GM19455 (cell line): ENCODE data around the gene MYPOP.
"Not testable (repeated sequence)": the region's sequence is repeated elsewhere in the genome, so short reads cannot be mapped to it uniquely, and the experiment has no call there.

Experiments used
- ATAC-seq: cut with Tn5 transposase; IDR thresholded peaks from one replicate; pipeline ENCODE4 v1.9.1; 2021; ENCODE audit not compliant: unreplicated experiment

Gene MYPOP

DNA sequence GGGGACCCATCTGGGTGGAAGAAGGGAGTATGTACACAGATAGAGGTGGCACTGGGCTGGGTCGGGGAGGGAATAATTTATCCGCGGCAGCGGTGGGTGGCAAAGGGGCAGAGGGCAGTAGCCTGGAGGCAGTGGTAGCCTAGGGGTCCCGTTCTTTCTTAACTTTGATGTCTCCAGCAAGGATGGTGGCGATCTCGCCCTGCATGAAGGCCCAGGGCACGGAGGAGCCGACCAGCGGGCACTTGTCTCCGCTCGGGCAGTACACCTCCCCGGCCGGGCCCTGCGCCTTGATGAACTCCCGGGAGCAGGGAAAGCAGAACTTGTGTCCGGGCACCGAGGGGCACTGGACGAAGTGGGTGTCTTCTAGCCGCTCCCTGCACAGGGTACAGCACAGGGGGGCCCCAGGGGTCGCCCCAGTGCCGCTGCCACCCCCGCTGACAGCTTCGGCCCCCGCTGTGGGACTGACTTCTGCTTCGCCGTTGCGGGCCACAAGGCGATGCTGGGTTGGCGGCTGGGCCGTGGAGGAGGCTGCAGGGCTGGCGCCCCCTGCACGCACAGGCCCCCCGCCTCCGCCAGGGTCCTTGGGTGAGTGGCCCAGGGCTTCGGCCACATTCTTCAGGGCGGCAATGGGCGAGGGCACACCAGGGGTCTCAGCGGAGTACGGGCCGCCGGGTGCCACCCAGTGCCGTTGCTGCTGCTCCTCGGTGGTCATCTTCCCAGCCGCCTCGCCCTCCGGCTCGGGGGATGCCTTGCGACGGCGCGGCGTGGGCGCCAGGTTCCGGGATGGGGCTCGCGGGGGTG is 18.3 kb downstream of the MYPOP start:
- no peak for ATAC-seq

DNA sequence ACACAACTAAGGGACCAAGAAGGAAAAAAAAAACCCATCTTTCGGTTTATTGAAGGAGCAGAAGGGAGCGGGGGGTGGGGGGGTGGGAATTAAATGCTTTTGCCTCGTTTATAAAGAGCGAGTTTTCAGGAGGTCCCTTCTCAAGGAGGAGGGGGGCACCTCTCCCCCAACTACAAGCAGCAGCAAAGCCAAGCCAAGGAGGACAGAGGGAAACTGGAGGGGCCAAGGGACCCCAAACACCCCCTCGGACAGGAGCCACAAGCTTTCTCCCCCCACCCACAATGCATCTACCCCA is 18.9 kb downstream of the MYPOP start:
- no peak for ATAC-seq

DNA sequence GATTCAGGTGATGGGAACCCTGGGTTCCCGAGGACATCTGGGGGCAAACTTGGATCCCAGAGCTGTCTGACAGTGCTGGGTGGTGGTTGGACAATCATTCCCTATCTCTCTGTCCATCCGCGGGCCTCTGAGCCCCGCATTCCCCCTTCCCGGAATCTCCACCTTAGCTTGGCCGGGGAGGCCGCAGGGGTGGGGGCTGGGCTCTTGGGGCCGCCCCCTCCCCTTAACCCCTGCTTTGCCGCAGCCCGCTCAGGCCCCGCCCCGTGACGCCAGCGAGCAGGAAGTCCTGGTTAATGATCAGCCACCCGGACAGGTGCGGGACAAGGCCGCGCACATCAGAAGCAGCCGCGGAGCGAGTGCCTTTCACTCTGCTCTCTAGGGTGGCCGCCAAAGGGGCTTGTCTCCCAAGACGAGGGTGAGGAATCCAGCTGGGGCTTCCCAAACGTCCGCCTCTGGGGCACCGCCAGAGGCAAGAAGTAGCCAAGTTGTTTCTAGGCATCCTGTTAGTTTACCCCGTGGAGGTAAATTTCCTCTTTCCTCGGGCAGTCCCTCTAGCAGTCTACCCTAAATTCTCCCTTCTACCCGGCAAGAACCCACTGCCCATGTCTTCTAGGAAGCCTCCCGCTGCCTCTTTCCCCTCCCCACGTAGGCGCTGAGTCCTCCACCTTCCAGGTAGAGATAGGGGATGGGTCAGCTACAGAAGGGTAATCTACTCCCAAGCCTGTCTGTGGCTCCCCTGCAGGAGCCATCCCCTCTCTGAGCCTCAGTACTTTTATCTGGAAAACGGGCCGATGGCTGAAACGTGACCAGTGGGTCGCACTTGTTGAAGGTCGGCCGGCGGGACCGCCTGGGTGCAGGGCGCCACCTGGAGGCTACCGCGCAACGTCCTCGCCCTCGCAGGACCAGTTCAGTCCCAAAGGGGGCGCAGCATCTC is 19.5 kb downstream of the MYPOP start:
- no peak for ATAC-seq

DNA sequence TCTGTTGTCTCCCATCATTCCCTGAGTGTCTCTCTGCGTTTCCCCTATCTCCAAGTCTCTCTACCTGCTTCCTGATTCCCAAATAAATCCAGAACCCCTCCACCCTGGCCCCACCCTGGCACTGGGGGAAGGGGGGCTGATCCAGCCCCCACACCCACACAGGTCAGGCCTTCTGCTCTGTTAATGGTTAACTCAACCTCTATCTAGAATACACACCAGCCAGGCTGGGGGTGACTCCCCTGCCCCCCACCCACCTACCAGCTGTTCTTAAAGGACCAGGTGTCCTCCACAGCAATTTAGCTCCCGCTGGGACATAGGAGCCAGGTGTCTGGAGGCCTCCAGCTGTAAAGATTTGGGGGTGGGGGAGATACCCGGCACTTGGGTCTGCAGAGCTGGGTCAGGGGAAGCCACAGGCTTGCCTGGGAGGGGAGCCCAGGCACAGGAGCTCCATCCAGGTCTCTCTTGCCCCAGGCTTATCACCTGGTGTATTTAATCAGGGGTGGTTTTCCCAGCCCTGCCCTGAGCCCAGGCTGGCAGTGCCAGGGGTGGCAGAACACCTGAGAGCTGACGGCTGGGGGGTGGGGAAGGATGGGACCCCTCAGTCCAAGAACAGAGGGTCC is 20.4 kb downstream of the MYPOP start:
- ATAC-seq = no peak

DNA sequence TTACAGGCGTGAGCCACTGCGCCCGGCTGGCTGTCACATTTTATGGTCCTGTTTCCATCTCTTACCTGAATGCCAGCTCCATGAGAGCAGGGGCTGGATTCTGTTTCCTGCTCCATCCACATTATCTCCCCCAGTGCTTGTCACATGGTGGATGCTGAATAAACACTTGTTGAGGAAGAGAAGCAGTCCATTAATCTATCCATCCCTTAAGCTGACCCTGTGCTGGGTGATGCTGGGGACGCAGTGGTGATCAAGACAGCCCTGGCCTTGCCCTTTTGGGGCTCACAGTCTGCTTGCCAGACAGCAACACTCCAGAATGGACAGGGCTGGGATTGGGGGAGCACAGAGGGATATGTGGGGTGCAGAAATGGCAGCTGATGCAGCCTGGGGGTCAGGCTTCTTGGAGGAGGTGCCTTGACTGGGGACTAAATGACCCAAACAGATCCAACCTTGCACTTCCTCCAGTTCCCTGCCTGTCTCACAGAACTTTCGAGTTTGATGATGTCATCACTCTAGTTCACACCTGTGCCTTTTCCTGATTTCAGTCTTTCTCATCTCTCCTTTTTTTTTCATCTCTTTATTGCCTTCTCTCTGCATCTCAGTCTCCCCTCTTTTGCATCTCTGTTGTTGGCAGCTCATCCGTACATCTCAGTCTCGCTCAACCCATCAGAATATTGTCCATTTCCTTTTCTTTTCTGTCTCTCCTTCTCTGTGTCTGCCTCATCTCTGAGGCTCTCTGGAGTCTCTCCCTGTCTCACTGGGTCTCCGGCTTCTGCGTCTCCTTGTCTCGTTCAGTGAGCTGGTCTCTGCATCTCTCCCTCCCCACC is 21.1 kb downstream of the MYPOP start:
- ATAC-seq = no peak

DNA sequence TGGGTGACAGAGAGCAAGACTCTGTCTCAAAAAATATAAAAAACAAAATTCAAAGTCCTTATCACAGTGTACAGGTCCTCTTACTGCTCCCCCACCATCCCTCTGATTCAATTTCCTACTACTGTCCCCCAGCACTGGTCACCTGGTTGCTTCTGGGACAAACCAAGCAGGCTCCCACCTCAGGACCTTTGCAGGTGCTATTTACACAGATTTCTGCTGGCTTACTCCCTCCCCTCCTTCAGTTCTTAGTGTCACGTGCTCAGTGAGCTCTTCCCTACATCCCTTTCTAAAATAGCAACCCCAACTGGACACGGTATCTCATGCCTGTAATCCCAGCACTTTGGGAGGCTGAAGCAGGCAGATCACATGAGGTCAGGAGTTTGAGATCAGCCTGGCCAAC is 22.4 kb downstream of the MYPOP start:
- no peak for ATAC-seq

DNA sequence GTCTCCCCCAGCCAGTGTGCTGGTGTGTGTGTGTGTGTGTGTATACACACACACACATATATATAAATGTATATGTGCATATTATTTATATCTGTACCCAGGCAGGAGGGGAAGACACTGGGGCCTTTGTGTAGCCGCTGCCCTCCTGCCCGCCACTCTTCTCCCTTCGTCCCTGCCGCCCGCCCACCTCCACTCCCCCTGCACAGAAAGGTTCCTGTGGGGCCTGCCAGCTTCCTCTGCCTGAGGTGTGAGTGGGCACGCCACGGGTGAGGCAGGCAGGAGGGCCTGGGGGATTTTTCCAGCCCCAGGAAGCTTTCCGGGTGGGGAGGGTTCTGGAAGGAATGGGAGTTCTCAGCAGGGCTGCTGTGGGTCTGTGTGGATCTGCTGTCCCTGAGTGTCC is 23.4 kb downstream of the MYPOP start:
- ATAC-seq = no peak

DNA sequence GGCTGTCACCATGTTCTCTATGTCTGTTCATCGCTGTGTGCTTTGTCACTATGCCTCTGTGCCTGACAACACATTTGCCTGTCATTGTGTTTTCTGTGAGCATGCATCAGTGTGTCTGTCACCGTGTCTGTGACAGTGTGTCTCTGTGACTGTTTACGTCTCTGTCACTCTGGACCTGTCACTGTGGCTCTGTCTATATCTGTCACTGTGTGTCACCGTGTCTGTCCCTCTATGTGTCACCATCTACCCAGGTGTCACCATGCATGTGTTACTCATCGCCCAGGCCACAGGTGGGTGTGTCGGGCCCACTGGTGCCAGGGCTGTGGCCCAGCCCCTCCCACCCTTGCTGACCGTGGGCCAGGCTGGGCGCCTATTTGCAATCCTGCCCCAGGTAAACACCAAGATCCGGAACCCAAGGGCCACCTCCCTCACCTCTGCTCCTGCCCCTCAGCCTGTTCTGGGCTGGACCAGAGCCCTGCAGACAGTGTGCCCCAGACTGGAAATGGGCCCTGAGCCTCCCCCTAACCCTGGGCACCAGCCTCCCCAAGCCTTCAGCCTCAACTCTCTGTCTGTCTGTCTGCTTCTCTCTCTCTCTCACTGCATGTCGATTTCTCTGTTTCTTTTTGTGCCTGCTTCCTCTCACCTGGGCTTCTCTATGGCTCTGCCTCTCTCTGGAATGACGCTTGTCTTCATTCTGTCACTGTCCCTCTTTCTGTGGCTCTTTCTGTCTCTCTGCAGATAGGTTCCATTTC is 24.2 kb downstream of the MYPOP start:
- ATAC-seq = no peak

DNA sequence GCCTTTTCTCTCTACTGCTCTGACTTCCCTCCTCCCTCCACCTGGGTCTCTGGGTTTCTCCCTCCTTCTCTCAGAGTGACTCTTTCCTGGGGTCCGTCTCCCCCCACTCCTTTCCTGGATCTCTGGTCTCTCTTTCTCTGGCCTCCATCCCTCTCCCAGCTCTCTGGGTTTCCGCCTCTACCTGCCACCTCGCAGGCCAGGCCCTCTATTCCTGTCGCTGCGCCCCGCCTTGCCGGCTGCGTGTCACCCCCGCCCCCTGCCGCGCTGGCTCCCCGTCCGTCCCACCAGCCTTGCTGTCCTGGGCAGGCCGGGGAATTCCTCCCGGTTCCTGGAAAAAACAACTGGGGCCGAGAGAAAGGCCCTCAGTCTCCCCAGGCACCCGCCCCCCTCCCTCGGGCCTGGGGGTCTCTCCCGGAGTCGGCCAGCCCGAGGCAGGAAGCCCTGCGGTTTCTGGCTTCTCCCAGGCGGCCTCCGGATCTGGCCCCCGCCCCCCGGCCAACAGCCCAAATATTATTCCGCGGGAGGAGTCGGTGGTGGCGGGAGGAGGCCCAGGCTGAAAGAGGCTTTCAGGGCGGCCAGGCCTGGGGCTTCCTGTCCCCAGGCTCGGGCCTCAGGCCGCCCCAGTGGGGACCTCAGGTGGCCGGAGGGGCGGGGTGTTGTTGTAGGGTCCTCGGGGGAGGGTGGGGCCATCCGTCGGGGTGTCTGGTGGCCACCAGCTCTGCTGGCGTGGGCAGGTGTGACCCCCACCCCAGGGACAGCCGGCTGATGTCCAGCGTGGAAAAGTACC is 25.8 kb downstream of the MYPOP start:
- no peak for ATAC-seq

DNA sequence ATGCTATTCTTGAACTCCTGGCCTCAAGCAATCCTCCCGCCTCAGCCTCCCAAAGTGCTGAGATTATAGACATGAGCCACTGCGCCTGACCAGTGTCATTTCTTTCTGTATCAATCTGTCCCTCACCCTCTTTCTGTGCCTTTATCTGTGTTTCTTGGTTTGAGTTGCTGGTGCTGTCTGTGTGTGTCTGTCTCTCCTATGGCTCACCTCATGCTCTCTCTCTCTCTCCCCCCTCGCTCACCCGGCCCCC is 26.3 kb downstream of the MYPOP start:
- ATAC-seq = no peak

DNA sequence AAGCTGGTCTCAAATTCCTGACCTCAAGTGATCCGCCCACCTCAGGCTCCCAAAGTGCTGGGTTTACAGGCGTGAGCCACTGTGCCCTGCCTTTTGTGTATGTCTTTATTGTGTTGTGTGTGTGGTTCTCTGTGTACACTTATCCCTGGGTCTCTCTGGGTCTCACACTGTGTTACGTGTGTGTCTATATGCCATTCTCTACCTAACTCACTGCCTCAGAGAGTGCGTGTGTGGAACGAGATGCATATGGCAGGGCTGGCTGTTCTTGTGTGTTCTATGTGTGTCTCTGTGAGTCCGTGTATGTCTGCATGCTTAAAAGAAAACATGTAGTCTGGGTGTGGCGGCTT is 27.8 kb downstream of the MYPOP start:
- ATAC-seq = no peak

DNA sequence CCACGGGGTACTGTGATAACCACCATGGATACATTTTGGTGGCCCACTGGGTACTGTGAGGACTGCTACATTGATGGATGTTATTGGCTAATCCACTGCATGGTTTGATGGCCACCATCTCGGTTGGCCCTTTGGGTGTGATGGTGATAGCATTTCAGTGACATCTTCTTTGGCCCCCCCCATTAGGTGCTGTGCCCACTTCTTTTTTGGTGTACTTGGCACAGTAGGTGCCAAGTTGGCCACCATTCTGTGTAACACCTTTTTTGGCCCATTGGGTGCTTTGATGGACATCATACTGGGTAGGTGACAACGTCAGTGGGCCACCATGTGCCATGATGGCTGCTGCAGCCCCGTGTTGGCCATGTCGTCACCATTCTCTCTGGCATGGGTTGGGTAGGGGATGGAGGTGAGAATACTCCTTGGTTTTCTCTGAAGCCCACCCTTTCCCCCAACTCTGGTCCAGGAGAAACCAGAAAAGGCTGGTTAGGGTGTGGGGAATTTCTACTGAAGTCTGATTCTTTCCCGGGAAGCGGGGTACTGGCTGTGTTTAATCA is 29.1 kb downstream of the MYPOP start:
- ATAC-seq = no peak

DNA sequence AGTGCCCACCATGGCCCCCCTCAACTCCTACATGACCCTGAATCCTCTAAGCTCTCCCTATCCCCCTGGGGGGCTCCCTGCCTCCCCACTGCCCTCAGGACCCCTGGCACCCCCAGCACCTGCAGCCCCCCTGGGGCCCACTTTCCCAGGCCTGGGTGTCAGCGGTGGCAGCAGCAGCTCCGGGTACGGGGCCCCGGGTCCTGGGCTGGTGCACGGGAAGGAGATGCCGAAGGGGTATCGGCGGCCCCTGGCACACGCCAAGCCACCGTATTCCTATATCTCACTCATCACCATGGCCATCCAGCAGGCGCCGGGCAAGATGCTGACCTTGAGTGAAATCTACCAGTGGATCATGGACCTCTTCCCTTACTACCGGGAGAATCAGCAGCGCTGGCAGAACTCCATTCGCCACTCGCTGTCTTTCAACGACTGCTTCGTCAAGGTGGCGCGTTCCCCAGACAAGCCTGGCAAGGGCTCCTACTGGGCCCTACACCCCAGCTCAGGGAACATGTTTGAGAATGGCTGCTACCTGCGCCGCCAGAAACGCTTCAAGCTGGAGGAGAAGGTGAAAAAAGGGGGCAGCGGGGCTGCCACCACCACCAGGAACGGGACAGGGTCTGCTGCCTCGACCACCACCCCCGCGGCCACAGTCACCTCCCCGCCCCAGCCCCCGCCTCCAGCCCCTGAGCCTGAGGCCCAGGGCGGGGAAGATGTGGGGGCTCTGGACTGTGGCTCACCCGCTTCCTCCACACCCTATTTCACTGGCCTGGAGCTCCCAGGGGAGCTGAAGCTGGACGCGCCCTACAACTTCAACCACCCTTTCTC is 30.1 kb downstream of the MYPOP start:
- ATAC-seq = no peak

DNA sequence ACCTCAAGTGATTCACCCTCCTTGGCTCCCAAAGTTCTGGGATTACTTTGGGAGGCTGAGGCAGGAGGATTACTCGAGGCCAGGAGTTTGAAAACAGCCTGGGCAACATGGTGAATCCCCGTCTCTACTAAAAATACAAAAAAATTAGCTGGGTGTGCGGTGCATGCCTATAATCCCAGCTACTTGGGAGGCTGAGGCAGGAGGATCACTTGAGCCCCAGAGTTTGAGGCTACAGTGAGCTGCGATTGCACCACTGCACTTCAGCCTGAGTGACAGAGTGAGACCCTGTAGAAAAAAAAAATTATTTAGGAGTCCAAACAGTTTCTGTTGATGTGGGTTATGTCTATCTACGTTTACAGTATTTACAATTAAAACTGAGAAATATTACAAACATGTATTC is 31.6 kb downstream of the MYPOP start:
- ATAC-seq = no peak

DNA sequence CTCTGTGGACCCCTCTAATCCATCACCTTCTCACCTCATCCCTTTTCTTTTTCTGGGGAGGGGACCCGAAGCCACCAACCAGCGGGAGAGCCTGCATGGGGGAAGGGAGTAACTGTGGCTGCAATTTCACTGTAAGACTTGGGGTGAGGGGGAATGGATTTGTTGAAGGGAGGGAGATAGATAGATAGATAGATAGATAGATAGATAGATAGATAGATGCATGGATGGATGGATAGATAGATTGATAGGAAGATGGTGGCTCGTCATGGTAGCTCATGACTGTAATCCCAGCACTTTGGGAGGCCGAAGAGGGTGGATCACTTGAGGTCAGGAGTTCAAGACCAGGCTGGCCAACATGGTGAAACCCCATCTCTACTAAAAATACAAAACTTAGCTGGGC is 35.2 kb downstream of the MYPOP start:
- ATAC-seq = not testable (repeated sequence)

DNA sequence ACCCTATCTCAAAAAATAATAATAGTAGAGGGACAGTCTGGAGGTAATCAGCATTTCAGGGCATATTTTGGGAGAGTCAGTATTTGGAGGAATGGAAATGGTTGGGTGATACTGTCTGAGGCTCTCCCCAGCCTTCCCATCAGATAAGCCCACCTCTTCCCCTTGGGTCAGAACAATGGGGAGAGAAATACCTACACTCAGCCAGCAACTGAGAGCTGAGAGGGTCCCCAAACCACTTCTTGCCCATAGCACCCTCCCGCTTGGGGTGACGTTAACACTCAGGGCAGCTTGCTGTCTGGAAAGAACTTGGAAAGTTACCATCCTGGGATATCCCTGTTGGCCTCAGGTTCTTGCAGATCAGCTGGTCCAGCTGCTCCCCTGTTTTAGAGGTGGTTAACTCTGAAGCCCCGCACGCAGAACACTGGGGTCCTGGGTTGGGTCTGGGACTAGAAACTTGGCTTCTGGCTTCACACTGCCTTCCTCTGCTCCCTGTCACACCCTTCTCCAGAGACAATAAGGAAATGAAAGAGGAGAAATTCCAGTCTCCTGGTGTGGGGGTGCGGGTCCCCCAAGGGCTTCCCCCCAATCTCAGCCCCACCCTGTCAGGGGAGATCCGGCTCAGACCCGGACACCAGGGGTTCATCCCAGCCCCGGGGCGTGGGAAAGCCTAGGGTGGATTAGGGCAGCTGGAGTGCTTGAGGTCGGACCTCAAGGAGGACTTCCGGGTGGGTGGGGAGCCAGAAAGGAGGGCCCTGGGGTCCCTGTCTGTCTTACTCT is 35.8 kb downstream of the MYPOP start:
- ATAC-seq = no peak

DNA sequence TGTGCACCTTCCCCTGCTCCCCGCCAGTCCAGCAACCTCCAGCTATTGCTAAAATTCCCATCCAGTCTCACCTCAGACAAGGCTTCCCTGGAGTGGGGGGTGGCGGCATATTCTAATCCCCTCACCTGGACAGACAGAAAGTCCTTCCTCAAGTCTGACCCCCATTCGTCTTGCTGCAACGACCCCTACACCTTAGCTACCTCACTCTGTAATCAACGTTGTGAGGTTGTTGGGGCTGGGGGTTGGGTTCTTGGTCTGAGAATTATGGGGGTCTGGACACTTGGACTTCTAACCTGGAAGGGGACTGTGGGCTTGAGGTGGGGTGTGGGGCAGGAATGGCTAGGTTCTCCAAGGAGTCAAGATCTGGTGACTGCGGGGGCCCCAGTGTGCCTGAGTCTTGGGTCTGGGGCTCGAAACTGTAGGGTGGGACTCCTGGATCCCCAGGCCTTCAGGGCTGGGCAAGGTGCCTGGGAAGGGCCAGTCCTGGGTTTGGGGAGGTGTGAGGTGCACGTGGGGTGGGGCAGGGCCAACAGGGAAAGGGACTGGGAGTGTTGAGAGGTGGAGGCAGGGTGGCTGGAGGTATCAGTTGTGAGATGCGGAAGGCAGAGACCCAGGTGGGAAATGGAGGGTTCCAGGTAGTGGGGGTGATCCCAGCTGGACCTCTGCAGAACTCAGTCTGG is 37.0 kb downstream of the MYPOP start:
- ATAC-seq = no peak
